Measurements from ENCODE around the gene COG7. TPM values are rescaled to one million over a fixed set of nuclear protein-coding genes. Genes with fewer than 3 reads are reported as not detected.

The COG7 gene
- total and polyA plus RNA-seq, 2 of the 13 experiments (the other 11 are each of a cell fraction or from before 2014, with no cell fraction given), result 12.6 to 54.5 TPM

- TF ChIP-seq KIAA2018 (CRISPR knock-in tag; IDR thresholded peaks at IDR 0.05; ENCODE audit: borderline replicate concordance) (no peak), CCAR2 (optimal IDR thresholded peaks at IDR 0.05; ENCODE audit: low read depth, low read length) (no peak), FOXA3 (CRISPR knock-in tag; IDR thresholded peaks at IDR 0.05) (no peak), MED13 (CRISPR knock-in tag; IDR thresholded peaks at IDR 0.05) (no peak), ZSCAN30 (CRISPR knock-in tag; IDR thresholded peaks at IDR 0.05) (no peak), ZMYM4 (CRISPR knock-in tag; IDR thresholded peaks at IDR 0.05) (no peak), PAXIP1 (CRISPR knock-in tag; conservative IDR thresholded peaks at IDR 0.05) (no peak), ZMYM3 (CRISPR knock-in tag; IDR thresholded peaks at IDR 0.05) (no peak), ZNF883 (CRISPR knock-in tag; IDR thresholded peaks at IDR 0.05; ENCODE audit: not compliant biosample characterization) (no peak), RBM22 (optimal IDR thresholded peaks at IDR 0.05; ENCODE audit: low read length) (peak; percentile 82), SOX6 (IDR thresholded peaks at IDR 0.05) (no peak), SOX6 (CRISPR knock-in tag; IDR thresholded peaks at IDR 0.05) (no peak), NAIF1 (CRISPR knock-in tag; IDR thresholded peaks at IDR 0.05; ENCODE audit: borderline replicate concordance) (no peak), NKX3-1 (CRISPR knock-in tag; IDR thresholded peaks at IDR 0.05) (no peak)
Observed at GRCh38 chr16:23484510-23485256, 31.7 kb upstream of the COG7 start (continued).

Data from HepG2 (cell line).